B cell (primary cell): ENCODE results near the gene CHCHD4. TPM values are rescaled to one million over a fixed set of nuclear protein-coding genes. Genes with fewer than 3 reads are reported as not detected.

ENCODE experiments used
- ATAC-seq: fragments of 200-7000 bp; cut with Tn5 transposase; one replicate; pipeline ENCODE4 v1.10.0; 2021; ENCODE audit warnings: low read depth, mild to moderate bottlenecking, moderate number of reproducible peaks, moderate library complexity
- CTCF ChIA-PET: fragments of 350-600 bp; sonication (Branson Sonifier 250); formaldehyde crosslinking; loops from one replicate; lab custom pipeline; 2021; ENCODE audit warnings: antibody characterized with exemption, inconsistent platforms; lab: Charles Lee
- POLR2A ChIA-PET: fragments of 350-600 bp; sonication (Branson Sonifier 250); formaldehyde crosslinking; loops from one replicate; lab custom pipeline; 2021; ENCODE audit warnings: antibody characterized with exemption; lab: Charles Lee
- DNase-seq: peaks from one replicate; pipeline ENCODE4 v3.0.0; 2013
- H2AFZ ChIP-seq: 2 replicates; pipeline ENCODE4 v1.6.1; 2012; ENCODE audit warnings: mild to moderate bottlenecking, low read depth, low read length; ENCODE audit not compliant: insufficient read depth, poor library complexity, severe bottlenecking
- H3K27ac ChIP-seq, 2 donors: 1 replicate in 1 of 2; 2 replicates in 1 of 2; pipeline ENCODE4 v1.5.1; 2012 to 2013; ENCODE audit warnings: low read length in 2 of 2, mild to moderate bottlenecking in 2 of 2, moderate library complexity in 1 of 2
- H3K27me3 ChIP-seq, 4 experiments: fragments of 200-600 bp in 1 of 4; sonication (generic) in 1 of 4; replicated peaks in 1 of 4; 1 replicate in 2 of 4; 2 replicates in 2 of 4; pipeline versions ENCODE4 v1.6.1 to v1.7.0; 2013 to 2016; ENCODE audit warnings: low read length in 3 of 4, mild to moderate bottlenecking in 2 of 4, mixed read lengths in 1 of 4, moderate library complexity in 1 of 4; ENCODE audit not compliant: insufficient read depth in 4 of 4, control insufficient read depth in 3 of 4; ENCODE audit errors: control extremely low read depth in 1 of 4
- H3K36me3 ChIP-seq, 2 experiments: replicated peaks in 1 of 2; 1 replicate in 1 of 2; 2 replicates in 1 of 2; pipeline versions ENCODE4 v1.6.1 to v1.7.1; 2013; ENCODE audit warnings: low read length in 1 of 2; ENCODE audit not compliant: insufficient read depth in 2 of 2, control insufficient read depth in 1 of 2; ENCODE audit errors: control extremely low read depth in 1 of 2, extremely low read depth in 1 of 2
- H3K4me1 ChIP-seq, 2 donors: fragments of 200-600 bp in 1 of 2; sonication (generic) in 1 of 2; 1 replicate in 1 of 2; 2 replicates in 1 of 2; pipeline versions ENCODE4 v1.5.1 to v1.6.1; 2013 to 2017; ENCODE audit warnings: low read length in 2 of 2; ENCODE audit not compliant: control insufficient read depth in 2 of 2, insufficient read depth in 2 of 2
- H3K4me2 ChIP-seq: replicated peaks from 2 replicates; pipeline ENCODE3; 2012; ENCODE audit warnings: mild to moderate bottlenecking, low read depth, low read length; ENCODE audit not compliant: poor library complexity, severe bottlenecking
- H3K4me3 ChIP-seq, 5 experiments: fragments of 200-600 bp in 1 of 5; sonication (generic) in 1 of 5; 1 replicate in 3 of 5; 2 replicates in 2 of 5; pipeline versions ENCODE4 v1.5.1 to v1.7.0; 2011 to 2016; ENCODE audit warnings: low read length in 4 of 5, mild to moderate bottlenecking in 4 of 5, low read depth in 2 of 5, control low read depth in 1 of 5, moderate library complexity in 1 of 5; ENCODE audit not compliant: insufficient read depth in 1 of 5; ENCODE audit errors: control extremely low read depth in 1 of 5, extremely low read depth in 1 of 5
- H3K79me2 ChIP-seq: fragments of 200-600 bp; sonication (generic); one replicate; pipeline ENCODE4 v1.6.0; 2016; ENCODE audit warnings: low read length; ENCODE audit not compliant: control insufficient read depth, insufficient read depth
- H3K9ac ChIP-seq: fragments of 200-600 bp; sonication (generic); 2 replicates; pipeline ENCODE4 v1.6.1; 2017; ENCODE audit warnings: mild to moderate bottlenecking, low read length, moderate library complexity
- H3K9me3 ChIP-seq, 3 donors: one replicate each; pipeline versions ENCODE4 v1.6.1 to v1.7.1; 2013; ENCODE audit warnings: low read length in 2 of 3; ENCODE audit not compliant: control insufficient read depth in 2 of 3, insufficient read depth in 1 of 3; ENCODE audit errors: control extremely low read depth in 1 of 3
- H4K20me1 ChIP-seq: 2 replicates; pipeline ENCODE4 v1.6.0; 2012; ENCODE audit warnings: mild to moderate bottlenecking, low read length; ENCODE audit not compliant: insufficient read depth, control insufficient read depth, poor library complexity, severe bottlenecking
- H3K27ac Mint-ChIP-seq: one replicate; pipeline ENCODE4 v1.8.0; 2021; ENCODE audit warnings: mixed read lengths
- H3K27me3 Mint-ChIP-seq: one replicate; pipeline ENCODE4 v1.8.0; 2021; ENCODE audit warnings: mixed read lengths
- H3K4me1 Mint-ChIP-seq: one replicate; pipeline ENCODE4 v1.8.0; 2021; ENCODE audit warnings: mixed read lengths
- H3K4me3 Mint-ChIP-seq: one replicate; pipeline ENCODE4 v1.8.0; 2021; ENCODE audit warnings: mixed read lengths
- H3K9me3 Mint-ChIP-seq: one replicate; pipeline ENCODE4 v1.8.0; 2022; ENCODE audit warnings: mixed read lengths; ENCODE audit not compliant: insufficient read depth
- CTCF ChIP-seq: fragments of 200-600 bp; IDR thresholded peaks from one replicate; pipeline ENCODE4 v1.8.0; 2022; ENCODE audit warnings: antibody characterized with exemption, mild to moderate bottlenecking
- EZH2 ChIP-seq: IDR thresholded peaks from 2 replicates; pipeline ENCODE4 v1.6.1; 2012; ENCODE audit warnings: borderline replicate concordance, low read depth, mild to moderate bottlenecking, moderate library complexity, low read length; ENCODE audit not compliant: insufficient read depth, poor library complexity, severe bottlenecking
- WGBS: methylation state at CpG from one replicate; pipeline ENCODE4 v1.1.5; 2013; ENCODE audit warnings: missing lambda C conversion rate; ENCODE audit not compliant: insufficient coverage; 5-methylcytosine and 5-hydroxymethylcytosine counted together
- intact Hi-C: fragments of 100-400 bp; cut with micrococcal nuclease; formaldehyde crosslinking; loops from one replicate; pipeline ENCODE4 v1.10.0; 2022
- polyA plus RNA-seq: library from polyadenylated mRNA; depleted of rRNA; stranded (reverse); fragments of >200 nt; gene quantifications from 2 replicates; pipeline ENCODE4 v1.2.3, GENCODE V29; 2012
- total RNA-seq, 2 donors: library from RNA; stranded (reverse); fragments of 120-200 nt in 1 of 2; gene quantifications; 1 replicate in 1 of 2; 2 replicates in 1 of 2; pipeline versions ENCODE4 v1.2.3 to v1.2.4, GENCODE V29; 2013 to 2022

CHCHD4 gene
- total and polyA plus RNA-seq, 2 donors (not counting 1 experiment from before 2014, with no cell fraction given), result 3.7 to 8.0 TPM

- Histone ChIP-seq H3K79me2 (peaks cover 53% of the 10 kb centered on the region), H3K36me3 (peaks cover 0 to 85% of the 10 kb centered on the region in 2 experiments), H3K9me3 (no peaks in the 10 kb centered on the region), H3K4me3 (no peak overlapping the region), H3K27me3 (no peaks in the 10 kb centered on the region), H3K27ac (no peak overlapping the region), H3K4me2 (no peak overlapping the region), H3K9ac (no peak overlapping the region), H2AFZ (no peak overlapping the region), H3K4me1 (peaks cover 0 to 2% of the 10 kb centered on the region in 2 donors), H4K20me1 (no peaks in the 10 kb centered on the region)
- Mint-ChIP-seq H3K4me1 (peaks cover 14% of the 10 kb centered on the region), H3K27me3 (no peaks in the 10 kb centered on the region), H3K27ac (no peak overlapping the region), H3K9me3 (no peaks in the 10 kb centered on the region), H3K4me3 (no peak overlapping the region)
- no CpG with 5 or more reads among the region's 2 CpGs for WGBS
- ATAC-seq (no peak), DNase-seq (no peak)
- POLR2A ChIA-PET, result no interaction called here
- CTCF ChIA-PET, result no interaction called here
- TF ChIP-seq CTCF (no peak), EZH2 (no peak)
- intact Hi-C loops, result no loop called here
Observed at GRCh38 chr3:14169435-14169834, 44.8 kb upstream of the CHCHD4 start.

DNA sequence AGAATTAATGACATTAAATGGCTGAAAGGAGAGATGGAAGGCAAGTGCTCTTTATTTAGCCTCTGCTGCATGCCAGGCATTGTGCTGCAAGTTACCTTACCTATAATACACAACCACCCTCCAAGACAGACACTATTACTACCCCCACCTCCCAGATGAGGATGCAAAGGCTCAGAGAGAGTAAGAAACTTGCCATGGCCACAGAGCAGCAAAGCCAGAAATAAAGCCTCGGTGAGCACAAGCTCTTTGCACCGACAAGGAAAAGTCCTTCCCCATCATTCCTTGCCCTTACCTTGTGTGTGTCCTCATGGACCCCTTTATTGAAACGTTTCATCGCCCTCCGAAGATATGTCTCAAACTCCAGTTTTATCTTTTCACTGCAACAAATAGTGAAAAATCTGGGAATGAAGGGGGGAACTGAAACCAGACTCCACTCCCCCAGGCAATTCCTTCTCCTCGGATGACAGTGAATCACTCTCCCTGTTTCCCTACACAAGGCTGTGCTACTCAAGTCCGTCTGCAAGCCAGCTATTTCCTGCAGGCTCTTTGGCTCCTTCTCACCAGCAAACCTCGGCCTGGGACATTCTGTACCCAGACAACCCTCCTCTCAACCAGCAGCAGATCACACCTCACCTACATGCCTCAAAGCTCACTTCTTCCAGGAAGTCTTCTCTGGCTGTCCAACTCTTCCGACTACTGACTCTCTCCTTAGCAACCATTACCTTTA, 42.4 kb upstream of the CHCHD4 start:
- Histone ChIP-seq H3K4me3 (no peak overlapping the region), H3K27ac (no peak overlapping the region), H3K9ac (no peak overlapping the region), H3K4me1 (no peaks in the 10 kb centered on the region), H4K20me1 (no peaks in the 10 kb centered on the region), H3K27me3 (no peaks in the 10 kb centered on the region), H2AFZ (no peak overlapping the region), H3K9me3 (peaks cover 0 to 4% (median 2%) of the 10 kb centered on the region in 3 donors), H3K4me2 (no peak overlapping the region), H3K36me3 (peaks cover 3 to 97% of the 10 kb centered on the region in 2 experiments), H3K79me2 (peaks cover 35% of the 10 kb centered on the region)
- ATAC-seq, result no peak
- intact Hi-C loops, result no loop called here
- ChIA-PET POLR2A (no interaction called here), CTCF (no interaction called here)
- Mint-ChIP-seq H3K9me3 (peaks cover 2% of the 10 kb centered on the region), H3K4me1 (peaks cover 5% of the 10 kb centered on the region), H3K27me3 (no peaks in the 10 kb centered on the region), H3K4me3 (no peak overlapping the region), H3K27ac (no peak overlapping the region)
- DNase-seq, result no peak
- TF ChIP-seq CTCF (no peak), EZH2 (no peak)
- WGBS, result 98% methylated on average over 5 of the region's 9 CpGs
